K562 (cell line): ENCODE measurements around the gene PSMD7. TPM values are rescaled to one million over a fixed set of nuclear protein-coding genes. Genes with fewer than 3 reads are reported as not detected.

Source experiments
- JUNB ChIP-seq: fragments of 450-650 bp; formaldehyde crosslinking; conservative IDR thresholded peaks from 2 replicates; pipeline ENCODE4 v1.4.0; 2020; ENCODE audit warnings: mild to moderate bottlenecking
- KAT8 ChIP-seq: fragments of 450-650 bp; IDR thresholded peaks from 2 replicates; pipeline ENCODE4 v1.6.1; 2016; ENCODE audit warnings: low read depth, mild to moderate bottlenecking
- KLF6 ChIP-seq: fragments of 250-450 bp; sonication (Bioruptor Pico); IDR thresholded peaks from 2 replicates; pipeline ENCODE4 v1.4.0; 2020; ENCODE audit warnings: mild to moderate bottlenecking, moderate library complexity, borderline replicate concordance
- PTRF ChIP-seq: fragments of 450-650 bp; IDR thresholded peaks from 2 replicates; pipeline ENCODE4 v1.6.1; 2016; ENCODE audit warnings: mild to moderate bottlenecking, missing genetic modification characterization, missing compliant biosample characterization
- RBM14 ChIP-seq: fragments of 200-400 bp; formaldehyde crosslinking; IDR thresholded peaks from 2 replicates; pipeline ENCODE4 v1.6.1; 2018; ENCODE audit warnings: low read depth, mild to moderate bottlenecking, low read length, moderate library complexity, borderline replicate concordance; ENCODE audit not compliant: insufficient read depth
- SETDB1 ChIP-seq: IDR thresholded peaks from one replicate; pipeline ENCODE4 v1.6.1; 2012; ENCODE audit warnings: low read length, control low read depth, inconsistent platforms
- SIN3B ChIP-seq: fragments of 450-650 bp; IDR thresholded peaks from 2 replicates; pipeline ENCODE4 v1.6.1; 2017; ENCODE audit warnings: low read depth, mild to moderate bottlenecking, moderate library complexity
- ZNF174 ChIP-seq: fragments of 250-450 bp; sonication (Bioruptor Pico); IDR thresholded peaks from 2 replicates; pipeline ENCODE4 v1.4.0; 2020; ENCODE audit warnings: mild to moderate bottlenecking
- ZNF175 ChIP-seq: fragments of 200-800 bp; sonication (Bioruptor generic); IDR thresholded peaks from 2 replicates; pipeline ENCODE4 v1.6.1; 2016; ENCODE audit warnings: low read depth, mild to moderate bottlenecking, missing genetic modification characterization, missing compliant biosample characterization
- ZNF316 ChIP-seq: fragments of 450-650 bp; IDR thresholded peaks from 2 replicates; pipeline ENCODE4 v1.6.1; 2016
- polyA plus RNA-seq, 8 experiments: library from polyadenylated mRNA; depleted of rRNA in 4 of 8; stranded (reverse) in 5 of 8; unstranded in 3 of 8; fragments of >200 nt; fragmentation: Nextera tagmentation in 2 of 8; fragmentation: Illumina TruSeq in 1 of 8; extraction: Ambion mirVana in 2 of 8; extraction: Trizol in 1 of 8; gene quantifications; 2 replicates each; pipeline versions ENCODE4 v1.2.1 to v1.2.3, GENCODE V29; 2011 to 2014; ENCODE audit warnings: inconsistent platforms in 1 of 8, missing spikeins in 1 of 8
- total RNA-seq, 7 experiments: library from RNA; depleted of rRNA in 6 of 7; stranded (reverse); fragments of >200 nt in 6 of 7; fragmentation: Illumina TruSeq in 2 of 7; extraction: Trizol in 2 of 7; gene quantifications; 2 replicates each; pipeline versions ENCODE4 v1.2.1 to v1.2.3, GENCODE V29; 2011 to 2021; ENCODE audit warnings: low replicate concordance in 1 of 7
- TF ChIP-seq, protein P1 (sequence below), 2 experiments: IDR thresholded peaks; 2 replicates each; pipeline ENCODE4 v1.6.1; 2012; ENCODE audit warnings: improper control_type of control experiment in 2 of 2, low read depth in 2 of 2, low read length in 2 of 2, borderline replicate concordance in 1 of 2
- TF ChIP-seq, protein P2 (sequence below): fragments of 150-350 bp; IDR thresholded peaks from 2 replicates; pipeline ENCODE4 v1.6.1; 2014; ENCODE audit warnings: low read depth, mild to moderate bottlenecking, low read length, borderline replicate concordance
- TF ChIP-seq, protein P3 (sequence below): fragments of 450-650 bp; IDR thresholded peaks from 2 replicates; pipeline ENCODE4 v1.6.1; 2016

The PSMD7 gene
- total and polyA plus RNA-seq, 9 of the 15 experiments (the other 6 are each of a cell fraction or from before 2014, with no cell fraction given): 100 to 226 (median 156) TPM

DNA sequence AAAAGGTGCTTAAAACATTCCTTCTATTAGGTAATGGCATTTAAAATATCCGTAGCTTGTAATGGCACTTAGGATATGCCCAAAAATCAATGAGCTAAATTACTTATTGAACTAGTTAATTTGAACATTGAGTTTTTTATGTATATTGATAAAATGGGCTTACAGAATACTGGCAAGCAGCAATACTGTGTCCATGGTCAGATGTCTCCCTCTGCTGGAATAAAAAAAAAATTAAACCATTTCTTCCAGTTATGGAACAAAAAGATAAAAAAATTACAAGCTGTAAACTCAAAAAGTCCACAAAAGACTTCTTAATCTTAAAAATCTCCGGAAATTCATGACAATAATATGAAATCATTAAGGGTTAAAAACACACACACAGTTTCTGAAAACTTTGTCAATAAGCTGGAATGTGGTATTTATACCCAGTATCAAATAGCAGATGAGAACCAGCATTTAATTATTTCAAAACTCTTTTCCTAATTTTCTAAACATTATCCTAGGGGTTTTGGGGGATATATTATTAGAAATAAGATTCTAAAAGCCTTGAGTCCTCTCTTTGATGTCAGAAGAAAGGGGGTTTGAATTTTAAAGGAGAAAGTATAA lies 21.5 kb upstream of the PSMD7 start (continued):
- TF ChIP-seq, protein P1, sequence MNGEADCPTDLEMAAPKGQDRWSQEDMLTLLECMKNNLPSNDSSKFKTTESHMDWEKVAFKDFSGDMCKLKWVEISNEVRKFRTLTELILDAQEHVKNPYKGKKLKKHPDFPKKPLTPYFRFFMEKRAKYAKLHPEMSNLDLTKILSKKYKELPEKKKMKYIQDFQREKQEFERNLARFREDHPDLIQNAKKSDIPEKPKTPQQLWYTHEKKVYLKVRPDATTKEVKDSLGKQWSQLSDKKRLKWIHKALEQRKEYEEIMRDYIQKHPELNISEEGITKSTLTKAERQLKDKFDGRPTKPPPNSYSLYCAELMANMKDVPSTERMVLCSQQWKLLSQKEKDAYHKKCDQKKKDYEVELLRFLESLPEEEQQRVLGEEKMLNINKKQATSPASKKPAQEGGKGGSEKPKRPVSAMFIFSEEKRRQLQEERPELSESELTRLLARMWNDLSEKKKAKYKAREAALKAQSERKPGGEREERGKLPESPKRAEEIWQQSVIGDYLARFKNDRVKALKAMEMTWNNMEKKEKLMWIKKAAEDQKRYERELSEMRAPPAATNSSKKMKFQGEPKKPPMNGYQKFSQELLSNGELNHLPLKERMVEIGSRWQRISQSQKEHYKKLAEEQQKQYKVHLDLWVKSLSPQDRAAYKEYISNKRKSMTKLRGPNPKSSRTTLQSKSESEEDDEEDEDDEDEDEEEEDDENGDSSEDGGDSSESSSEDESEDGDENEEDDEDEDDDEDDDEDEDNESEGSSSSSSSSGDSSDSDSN (IDR thresholded peaks at IDR 0.05; ENCODE audit: borderline replicate concordance in 1 of 2, low read depth in 2 of 2, low read length in 2 of 2): no peak
- no peak for TF ChIP-seq ZNF316
- no peak for TF ChIP-seq RBM14
- no peak for TF ChIP-seq PTRF (tag)
- TF ChIP-seq KAT8: no peak
- TF ChIP-seq, protein P2, sequence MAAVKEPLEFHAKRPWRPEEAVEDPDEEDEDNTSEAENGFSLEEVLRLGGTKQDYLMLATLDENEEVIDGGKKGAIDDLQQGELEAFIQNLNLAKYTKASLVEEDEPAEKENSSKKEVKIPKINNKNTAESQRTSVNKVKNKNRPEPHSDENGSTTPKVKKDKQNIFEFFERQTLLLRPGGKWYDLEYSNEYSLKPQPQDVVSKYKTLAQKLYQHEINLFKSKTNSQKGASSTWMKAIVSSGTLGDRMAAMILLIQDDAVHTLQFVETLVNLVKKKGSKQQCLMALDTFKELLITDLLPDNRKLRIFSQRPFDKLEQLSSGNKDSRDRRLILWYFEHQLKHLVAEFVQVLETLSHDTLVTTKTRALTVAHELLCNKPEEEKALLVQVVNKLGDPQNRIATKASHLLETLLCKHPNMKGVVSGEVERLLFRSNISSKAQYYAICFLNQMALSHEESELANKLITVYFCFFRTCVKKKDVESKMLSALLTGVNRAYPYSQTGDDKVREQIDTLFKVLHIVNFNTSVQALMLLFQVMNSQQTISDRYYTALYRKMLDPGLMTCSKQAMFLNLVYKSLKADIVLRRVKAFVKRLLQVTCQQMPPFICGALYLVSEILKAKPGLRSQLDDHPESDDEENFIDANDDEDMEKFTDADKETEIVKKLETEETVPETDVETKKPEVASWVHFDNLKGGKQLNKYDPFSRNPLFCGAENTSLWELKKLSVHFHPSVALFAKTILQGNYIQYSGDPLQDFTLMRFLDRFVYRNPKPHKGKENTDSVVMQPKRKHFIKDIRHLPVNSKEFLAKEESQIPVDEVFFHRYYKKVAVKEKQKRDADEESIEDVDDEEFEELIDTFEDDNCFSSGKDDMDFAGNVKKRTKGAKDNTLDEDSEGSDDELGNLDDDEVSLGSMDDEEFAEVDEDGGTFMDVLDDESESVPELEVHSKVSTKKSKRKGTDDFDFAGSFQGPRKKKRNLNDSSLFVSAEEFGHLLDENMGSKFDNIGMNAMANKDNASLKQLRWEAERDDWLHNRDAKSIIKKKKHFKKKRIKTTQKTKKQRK: no peak
- no peak for TF ChIP-seq JUNB
- no peak for TF ChIP-seq SETDB1
- TF ChIP-seq, protein P3, sequence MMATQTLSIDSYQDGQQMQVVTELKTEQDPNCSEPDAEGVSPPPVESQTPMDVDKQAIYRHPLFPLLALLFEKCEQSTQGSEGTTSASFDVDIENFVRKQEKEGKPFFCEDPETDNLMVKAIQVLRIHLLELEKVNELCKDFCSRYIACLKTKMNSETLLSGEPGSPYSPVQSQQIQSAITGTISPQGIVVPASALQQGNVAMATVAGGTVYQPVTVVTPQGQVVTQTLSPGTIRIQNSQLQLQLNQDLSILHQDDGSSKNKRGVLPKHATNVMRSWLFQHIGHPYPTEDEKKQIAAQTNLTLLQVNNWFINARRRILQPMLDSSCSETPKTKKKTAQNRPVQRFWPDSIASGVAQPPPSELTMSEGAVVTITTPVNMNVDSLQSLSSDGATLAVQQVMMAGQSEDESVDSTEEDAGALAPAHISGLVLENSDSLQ: no peak
- TF ChIP-seq KLF6 (CRISPR knock-in tag): no peak
- TF ChIP-seq ZNF174: no peak
- TF ChIP-seq ZNF175 (CRISPR knock-in tag): no peak
- no peak for TF ChIP-seq SIN3B
